ENCODE data around the gene TIA1.

TIA1 gene

DNA sequence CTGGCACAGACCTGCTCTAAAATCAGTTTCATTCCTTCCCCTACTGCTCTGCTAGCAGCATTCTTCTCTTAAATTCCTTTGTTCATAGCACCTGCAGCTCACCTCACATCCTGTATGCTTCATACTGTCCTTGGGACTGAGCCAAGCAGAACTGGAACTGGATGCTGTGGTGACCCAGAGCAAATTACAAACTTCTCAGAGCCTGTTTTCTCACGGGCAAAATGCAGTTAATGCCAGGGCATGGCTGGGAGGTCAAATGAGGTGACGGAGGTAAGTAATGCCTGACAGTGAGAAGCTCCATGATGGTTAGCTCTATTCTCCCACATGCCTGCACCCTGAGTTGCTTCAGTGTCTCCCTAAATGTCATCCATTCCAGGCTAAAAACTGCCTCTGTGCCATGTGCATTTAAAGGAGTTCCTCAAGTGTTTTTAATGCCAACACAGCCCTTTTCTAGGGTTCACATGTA, 87.3 kb downstream of the TIA1 start:
- in situ Hi-C loops (cut with MboI; ENCODE audit: low sequenced_read_pairs) = no loop called here

GRCh38 chr2:70160545-70160944, 87.9 kb downstream of the TIA1 start:
- in situ Hi-C loops (cut with MboI; ENCODE audit: low sequenced_read_pairs) = no loop called here
